Keratinocyte (primary cell): ENCODE data around the gene TMEM256. TPM values are rescaled to one million over a fixed set of nuclear protein-coding genes. Genes with fewer than 3 reads are reported as not detected.

Experiments used
- DNase-seq: peaks from one replicate; pipeline ENCODE4 v3.0.0-alpha.2; 2011; ENCODE audit warnings: low read depth, missing footprints, low spot score
- FAIRE-seq: peaks from 2 replicates; lab custom pipeline; 2011; peaks lifted over from hg19 to GRCh38; lab: Jason Lieb, UNC
- H2AFZ ChIP-seq: 2 replicates; pipeline ENCODE4 v1.6.0; 2012; ENCODE audit warnings: low read length, control low read depth, inconsistent platforms; ENCODE audit not compliant: control insufficient read depth
- H3K27ac ChIP-seq: 2 replicates; pipeline ENCODE4 v1.5.1; 2011; ENCODE audit warnings: low read length; ENCODE audit not compliant: control insufficient read depth, insufficient read depth
- H3K27me3 ChIP-seq: 3 replicates; pipeline ENCODE4 v1.6.0; 2011; ENCODE audit warnings: low read length; ENCODE audit not compliant: control insufficient read depth, insufficient read depth; ENCODE audit errors: extremely low read depth
- H3K36me3 ChIP-seq, 2 experiments: 2 replicates in 1 of 2; 3 replicates in 1 of 2; pipeline ENCODE4 v1.5.1; 2011; ENCODE audit warnings: low read length in 2 of 2, mild to moderate bottlenecking in 1 of 2; ENCODE audit not compliant: control insufficient read depth in 2 of 2, insufficient read depth in 2 of 2; ENCODE audit errors: extremely low read depth in 1 of 2
- H3K4me1 ChIP-seq: 3 replicates; pipeline ENCODE4 v1.5.1; 2011; ENCODE audit warnings: low read length; ENCODE audit not compliant: control insufficient read depth, insufficient read depth; ENCODE audit errors: extremely low read depth
- H3K4me2 ChIP-seq: 3 replicates; pipeline ENCODE4 v1.6.0; 2011; ENCODE audit warnings: low read depth, low read length; ENCODE audit not compliant: control insufficient read depth, insufficient read depth; ENCODE audit errors: extremely low read depth
- H3K4me3 ChIP-seq, 3 experiments: fragments of 200-600 bp in 1 of 3; sonication (generic) in 1 of 3; 2 replicates in 2 of 3; 3 replicates in 1 of 3; pipeline ENCODE4 v1.5.1; 2011 to 2016; ENCODE audit warnings: low read length in 3 of 3, mild to moderate bottlenecking in 3 of 3, control low read depth in 2 of 3, inconsistent platforms in 1 of 3, low read depth in 1 of 3, mixed read lengths in 1 of 3, mixed run types in 1 of 3, moderate library complexity in 1 of 3; ENCODE audit not compliant: control insufficient read depth in 2 of 3, insufficient read depth in 2 of 3; ENCODE audit errors: extremely low read depth in 1 of 3
- H3K79me2 ChIP-seq: 2 replicates; pipeline ENCODE4 v1.6.0; 2012; ENCODE audit warnings: low read length; ENCODE audit not compliant: control insufficient read depth, insufficient read depth
- H3K9ac ChIP-seq: 3 replicates; pipeline ENCODE4 v1.6.0; 2011; ENCODE audit warnings: low read length; ENCODE audit not compliant: control insufficient read depth, insufficient read depth; ENCODE audit errors: extremely low read depth
- H3K9me1 ChIP-seq: 3 replicates; pipeline ENCODE4 v1.6.0; 2011; ENCODE audit warnings: low read length; ENCODE audit not compliant: control insufficient read depth, insufficient read depth; ENCODE audit errors: extremely low read depth
- H3K9me3 ChIP-seq: 2 replicates; pipeline ENCODE4 v1.5.1; 2012; ENCODE audit warnings: low read depth, low read length; ENCODE audit not compliant: control insufficient read depth
- H4K20me1 ChIP-seq: 3 replicates; pipeline ENCODE4 v1.6.0; 2011; ENCODE audit warnings: low read length; ENCODE audit not compliant: control insufficient read depth, insufficient read depth; ENCODE audit errors: extremely low read depth
- EZH2 ChIP-seq: IDR thresholded peaks from one replicate; pipeline ENCODE4 v1.6.1; 2012; ENCODE audit warnings: inconsistent platforms, mild to moderate bottlenecking, low read length, moderate library complexity
- dilution Hi-C: fragments of 300-500 bp; cut with MboI; formaldehyde crosslinking; loops from one replicate; pipeline ENCODE4 v1.7.0; 2020; ENCODE audit warnings: low sequenced_read_pairs; ENCODE audit not compliant: extremely low pct_ligation_motif_present
- polyA plus RNA-seq, 5 experiments: library from polyadenylated mRNA; depleted of rRNA in 3 of 5; stranded (reverse) in 3 of 5; stranded (forward) in 1 of 5; unstranded in 1 of 5; fragments of >200 nt; gene quantifications; 1 replicate in 1 of 5; 2 replicates in 3 of 5; 3 replicates in 1 of 5; pipeline versions ENCODE4 v1.2.1 to v1.2.3, GENCODE V29; 2011 to 2012; ENCODE audit warnings: missing spikeins in 2 of 5, low read depth in 1 of 5, low replicate concordance in 1 of 5
- TF ChIP-seq, protein P1 (sequence below), 3 experiments: IDR thresholded peaks in 1 of 3; conservative IDR thresholded peaks in 1 of 3; optimal IDR thresholded peaks in 1 of 3; 2 replicates in 2 of 3; 3 replicates in 1 of 3; pipeline versions ENCODE3 to v1.5.1; 2011; ENCODE audit warnings: low read length in 3 of 3, mild to moderate bottlenecking in 3 of 3, moderate library complexity in 2 of 3, control low read depth in 1 of 3, inconsistent platforms in 1 of 3; ENCODE audit not compliant: insufficient read depth in 2 of 3; ENCODE audit errors: extremely low read depth in 1 of 3

TMEM256 gene
- polyA plus RNA-seq, 1 donor (not counting 4 experiments of a cell fraction or from before 2014, with no cell fraction given), result 68.1 TPM

- no peak overlapping the region for H3K27ac ChIP-seq
Observed at GRCh38 chr17:7383742-7384488, 20.0 kb downstream of the TMEM256 start.

DNA sequence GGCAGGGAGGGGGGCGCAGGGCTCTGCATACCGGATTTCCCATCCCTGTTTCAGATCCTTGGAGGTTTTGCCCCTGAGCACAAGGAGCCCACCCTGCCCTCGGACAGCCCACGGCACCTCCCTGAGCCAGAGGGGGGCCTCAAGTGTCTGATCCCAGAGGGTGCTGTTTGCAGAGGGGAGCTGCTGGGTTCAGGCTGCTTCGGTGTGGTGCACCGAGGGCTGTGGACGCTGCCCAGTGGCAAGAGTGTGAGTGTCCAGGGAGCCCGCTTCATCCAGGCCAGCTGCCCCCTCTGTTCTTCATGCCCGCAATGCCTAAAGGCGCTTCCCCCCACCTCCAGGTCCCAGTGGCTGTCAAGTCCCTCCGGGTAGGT, 20.5 kb downstream of the TMEM256 start:
- dilution Hi-C loops, result no loop called here
- Histone ChIP-seq H3K9me3 (no peaks in the 10 kb centered on the region), H3K4me1 (peaks cover 14% of the 10 kb centered on the region), H3K27ac (no peak overlapping the region), H3K36me3 (peaks cover 5 to 23% of the 10 kb centered on the region in 2 experiments), H3K9me1 (no peaks in the 10 kb centered on the region), H3K79me2 (peaks cover 7% of the 10 kb centered on the region), H3K9ac (no peak overlapping the region), H4K20me1 (peaks cover 3% of the 10 kb centered on the region), H3K4me2 (no peak overlapping the region), H2AFZ (no peak overlapping the region), H3K27me3 (no peaks in the 10 kb centered on the region), H3K4me3 (no peak overlapping the region)
- TF ChIP-seq, protein P1, sequence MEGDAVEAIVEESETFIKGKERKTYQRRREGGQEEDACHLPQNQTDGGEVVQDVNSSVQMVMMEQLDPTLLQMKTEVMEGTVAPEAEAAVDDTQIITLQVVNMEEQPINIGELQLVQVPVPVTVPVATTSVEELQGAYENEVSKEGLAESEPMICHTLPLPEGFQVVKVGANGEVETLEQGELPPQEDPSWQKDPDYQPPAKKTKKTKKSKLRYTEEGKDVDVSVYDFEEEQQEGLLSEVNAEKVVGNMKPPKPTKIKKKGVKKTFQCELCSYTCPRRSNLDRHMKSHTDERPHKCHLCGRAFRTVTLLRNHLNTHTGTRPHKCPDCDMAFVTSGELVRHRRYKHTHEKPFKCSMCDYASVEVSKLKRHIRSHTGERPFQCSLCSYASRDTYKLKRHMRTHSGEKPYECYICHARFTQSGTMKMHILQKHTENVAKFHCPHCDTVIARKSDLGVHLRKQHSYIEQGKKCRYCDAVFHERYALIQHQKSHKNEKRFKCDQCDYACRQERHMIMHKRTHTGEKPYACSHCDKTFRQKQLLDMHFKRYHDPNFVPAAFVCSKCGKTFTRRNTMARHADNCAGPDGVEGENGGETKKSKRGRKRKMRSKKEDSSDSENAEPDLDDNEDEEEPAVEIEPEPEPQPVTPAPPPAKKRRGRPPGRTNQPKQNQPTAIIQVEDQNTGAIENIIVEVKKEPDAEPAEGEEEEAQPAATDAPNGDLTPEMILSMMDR (optimal IDR thresholded peaks at IDR 0.05 in 1 of 3, IDR thresholded peaks at IDR 0.05 in 1 of 3, conservative IDR thresholded peaks at IDR 0.05 in 1 of 3; ENCODE audit: extremely low read depth in 1 of 3, insufficient read depth in 2 of 3, low read length in 3 of 3), result no peak
- TF ChIP-seq EZH2, result no peak
- FAIRE-seq (no peak), DNase-seq (no peak)

More at GRCh38 chr17:7383742-7384488, 20.0 kb downstream of the TMEM256 start:
- Histone ChIP-seq H3K4me1 (peaks cover 14% of the 10 kb centered on the region), H3K9me3 (no peaks in the 10 kb centered on the region), H3K4me2 (no peak overlapping the region), H3K9ac (no peak overlapping the region), H3K9me1 (no peaks in the 10 kb centered on the region), H4K20me1 (peaks cover 3% of the 10 kb centered on the region), H2AFZ (no peak overlapping the region), H3K27me3 (no peaks in the 10 kb centered on the region), H3K4me3 (no peak overlapping the region), H3K79me2 (peaks cover 7% of the 10 kb centered on the region), H3K36me3 (peaks cover 11 to 28% of the 10 kb centered on the region in 2 experiments)
- dilution Hi-C loops, result no loop called here
- no peak for FAIRE-seq
- DNase-seq, result no peak
- TF ChIP-seq, protein P1 (optimal IDR thresholded peaks at IDR 0.05 in 1 of 3, IDR thresholded peaks at IDR 0.05 in 1 of 3, conservative IDR thresholded peaks at IDR 0.05 in 1 of 3; ENCODE audit: extremely low read depth in 1 of 3, insufficient read depth in 2 of 3, low read length in 3 of 3), result no peak
- TF ChIP-seq EZH2, result no peak
